Inferior parietal cortex (tissue), 1 donor: ENCODE data around the gene FFAR1.

ENCODE experiments used
- DNase-seq: peaks from one replicate; pipeline ENCODE4 v3.0.0-alpha.2; 2016; ENCODE audit errors: extremely low spot score

FFAR1 gene

GRCh38 chr19:35314858-35315470 lies 32.7 kb upstream of the FFAR1 start:
- DNase-seq, result no peak

DNA sequence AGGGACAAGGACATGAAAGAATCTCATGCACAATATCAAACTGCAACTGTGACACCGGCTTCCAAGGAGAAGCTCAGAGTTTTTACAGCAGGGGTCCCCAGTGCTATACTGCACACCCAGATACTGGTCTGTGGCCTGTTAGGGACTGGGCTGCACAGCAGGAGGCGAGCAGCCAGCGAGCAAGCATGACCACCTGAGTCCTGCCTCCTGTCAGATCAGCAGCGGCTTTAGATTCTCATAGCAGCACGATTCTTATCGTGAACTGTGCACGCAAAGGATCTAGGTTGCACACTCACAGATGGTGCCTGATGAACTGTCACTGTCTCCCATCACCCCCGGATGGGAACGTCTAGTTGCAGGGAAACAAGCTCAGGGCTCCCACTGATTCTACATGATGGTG lies 31.8 kb upstream of the FFAR1 start:
- DNase-seq, result no peak

- DNase-seq, result no peak
Measured at GRCh38 chr19:35316560-35316959, 31.1 kb upstream of the FFAR1 start.

GRCh38 chr19:35317464-35318043 lies 30.1 kb upstream of the FFAR1 start:
- no peak for DNase-seq

- peak; percentile 54 for DNase-seq
Measured at GRCh38 chr19:35318679-35319448, 28.8 kb upstream of the FFAR1 start.

DNA sequence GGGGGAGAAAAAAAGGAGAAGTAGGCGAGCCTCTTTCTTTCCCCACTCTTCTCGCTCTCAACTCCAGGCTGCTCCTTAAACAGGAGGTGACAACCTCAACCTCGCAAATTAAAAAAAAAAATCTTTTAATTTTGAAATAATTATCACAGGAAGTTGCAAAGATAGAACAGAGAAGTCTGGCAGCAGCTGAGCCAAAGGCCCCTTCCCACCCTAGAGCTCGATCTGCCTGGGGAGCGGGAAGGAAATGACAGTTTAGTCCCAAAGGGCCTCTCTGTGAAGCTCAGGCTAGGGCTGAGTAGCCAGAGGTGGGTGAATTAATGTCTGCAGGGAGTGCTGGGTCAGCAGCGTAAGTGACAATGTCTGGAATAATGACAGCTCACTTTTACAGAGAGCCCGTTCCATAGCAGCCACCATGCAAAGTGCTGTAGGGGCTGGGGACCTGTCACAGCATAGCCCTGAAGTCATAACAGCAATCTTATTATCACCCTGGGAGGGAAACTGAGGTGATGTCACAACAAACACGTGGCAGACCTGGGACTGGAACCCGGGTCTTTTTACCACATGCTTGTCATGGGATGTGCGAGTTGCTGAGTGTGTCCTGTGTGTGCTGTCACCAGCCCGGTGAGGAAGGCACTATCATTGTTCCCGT lies 27.5 kb upstream of the FFAR1 start:
- DNase-seq, result no peak

DNA sequence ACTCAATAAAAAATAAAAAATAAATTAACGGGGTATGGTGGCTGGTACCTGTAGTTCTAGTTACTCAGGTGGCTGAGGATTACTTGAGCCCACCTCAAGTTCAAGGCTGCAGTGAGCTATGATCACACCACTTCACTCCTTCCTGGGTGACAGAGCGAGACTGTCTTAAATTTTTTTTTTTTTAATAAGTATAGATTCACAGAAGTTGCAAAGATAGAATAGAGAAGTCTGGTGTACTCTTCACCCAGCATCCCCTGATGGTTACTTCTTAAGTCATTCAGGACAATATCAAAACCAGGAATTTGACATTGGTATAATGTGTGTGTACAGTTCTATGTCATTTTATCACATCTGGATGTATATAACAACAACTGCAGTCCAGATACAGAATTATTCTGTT lies 26.4 kb upstream of the FFAR1 start:
- DNase-seq, result no peak

DNA sequence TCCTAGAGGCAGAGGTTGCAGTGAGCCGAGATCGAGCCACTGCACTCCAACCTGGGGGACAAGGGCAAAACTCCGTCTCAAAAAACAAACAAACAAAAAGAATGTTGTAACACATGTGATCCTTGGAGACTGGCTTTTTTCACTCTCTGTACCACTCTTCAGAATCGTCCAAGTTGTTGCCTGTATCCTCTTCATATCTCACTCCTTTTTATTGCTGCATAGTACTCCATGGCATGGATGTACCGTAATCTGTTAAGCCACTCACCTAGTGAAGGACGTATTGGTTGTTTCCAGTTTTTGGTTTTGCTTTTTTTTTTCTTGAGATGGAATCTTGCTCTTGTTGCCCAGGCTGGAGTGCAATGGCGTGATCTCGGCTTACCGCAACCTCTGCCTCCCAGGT lies 25.7 kb upstream of the FFAR1 start:
- no peak for DNase-seq

GRCh38 chr19:35327642-35328041 lies 20.1 kb upstream of the FFAR1 start:
- no peak for DNase-seq

GRCh38 chr19:35328851-35329285 lies 18.8 kb upstream of the FFAR1 start, which contains the start of gene CD22:
CD22 (plus strand) TSS chr19:35329187; CDS start chr19:35332041, 2,854 bp downstream.
- DNase-seq, result no peak

DNA sequence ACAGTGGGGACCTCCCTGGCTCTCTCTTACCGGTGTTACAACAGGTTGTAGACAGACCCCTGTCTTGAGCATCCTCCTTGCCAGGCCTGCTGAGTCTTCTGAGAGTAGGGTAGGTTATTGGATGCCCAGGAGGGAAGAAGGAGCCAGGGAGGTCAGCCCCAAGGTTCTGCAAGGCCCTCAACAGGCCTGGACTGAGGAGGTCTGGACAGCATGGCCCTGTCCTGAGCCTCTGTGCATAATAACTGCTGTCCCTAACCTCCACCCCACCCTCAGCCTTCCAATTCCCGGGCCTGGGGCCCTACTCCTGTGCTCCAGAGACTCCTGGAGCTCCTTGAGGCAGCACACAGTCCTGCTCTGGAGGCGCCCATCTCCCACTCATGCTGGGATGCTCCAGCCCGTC lies 18.4 kb upstream of the FFAR1 start:
- no peak for DNase-seq

GRCh38 chr19:35330475-35330874 lies 17.2 kb upstream of the FFAR1 start:
- no peak for DNase-seq

GRCh38 chr19:35331551-35332214 lies 16.0 kb upstream of the FFAR1 start:
- DNase-seq, result no peak

DNA sequence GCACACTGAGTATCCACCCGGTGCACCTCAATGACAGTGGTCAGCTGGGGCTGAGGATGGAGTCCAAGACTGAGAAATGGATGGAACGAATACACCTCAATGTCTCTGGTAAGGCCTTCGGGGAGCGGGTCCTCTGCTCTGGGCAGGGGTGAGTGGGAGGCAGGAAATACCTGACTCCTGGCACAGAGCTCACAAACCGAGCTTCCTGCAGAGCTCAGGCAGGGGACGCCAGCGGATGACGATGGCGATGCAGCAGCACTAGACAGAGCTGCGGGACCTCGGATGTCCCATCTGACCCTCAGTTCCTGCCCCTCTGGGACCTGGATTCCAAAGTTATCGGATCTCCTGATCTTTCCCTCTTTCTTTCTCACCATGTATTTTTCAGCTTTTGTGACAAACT lies 14.9 kb upstream of the FFAR1 start:
- no peak for DNase-seq

DNA sequence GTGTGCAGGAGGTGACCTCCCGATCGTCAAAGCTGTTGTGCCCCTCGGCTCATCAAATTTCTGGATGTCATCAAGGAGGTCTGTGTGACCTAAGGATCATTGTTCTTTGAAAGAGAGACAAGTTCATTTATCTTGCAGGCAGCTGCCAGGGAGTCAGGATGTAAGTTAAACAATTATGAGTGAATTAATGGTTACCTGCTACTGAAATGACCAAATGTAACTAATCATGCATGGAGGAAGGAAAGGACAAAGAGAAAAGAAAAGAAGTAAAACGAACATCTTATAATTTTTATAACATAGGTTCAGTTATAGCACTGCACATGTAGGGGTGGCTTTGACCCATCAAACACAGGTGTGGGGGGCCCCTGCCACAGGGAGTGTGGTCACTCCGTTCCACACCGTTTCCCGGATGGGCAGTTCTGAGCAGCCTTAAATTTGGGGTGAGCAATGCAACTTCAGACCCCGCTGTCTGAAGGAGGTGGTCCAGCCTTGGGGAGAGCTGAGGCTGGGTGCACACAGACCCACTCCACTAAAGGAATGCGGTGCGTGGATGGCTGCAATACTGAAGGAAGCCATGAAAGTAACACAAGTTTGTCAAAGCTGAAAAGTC lies 13.5 kb upstream of the FFAR1 start:
- DNase-seq, result no peak

DNA sequence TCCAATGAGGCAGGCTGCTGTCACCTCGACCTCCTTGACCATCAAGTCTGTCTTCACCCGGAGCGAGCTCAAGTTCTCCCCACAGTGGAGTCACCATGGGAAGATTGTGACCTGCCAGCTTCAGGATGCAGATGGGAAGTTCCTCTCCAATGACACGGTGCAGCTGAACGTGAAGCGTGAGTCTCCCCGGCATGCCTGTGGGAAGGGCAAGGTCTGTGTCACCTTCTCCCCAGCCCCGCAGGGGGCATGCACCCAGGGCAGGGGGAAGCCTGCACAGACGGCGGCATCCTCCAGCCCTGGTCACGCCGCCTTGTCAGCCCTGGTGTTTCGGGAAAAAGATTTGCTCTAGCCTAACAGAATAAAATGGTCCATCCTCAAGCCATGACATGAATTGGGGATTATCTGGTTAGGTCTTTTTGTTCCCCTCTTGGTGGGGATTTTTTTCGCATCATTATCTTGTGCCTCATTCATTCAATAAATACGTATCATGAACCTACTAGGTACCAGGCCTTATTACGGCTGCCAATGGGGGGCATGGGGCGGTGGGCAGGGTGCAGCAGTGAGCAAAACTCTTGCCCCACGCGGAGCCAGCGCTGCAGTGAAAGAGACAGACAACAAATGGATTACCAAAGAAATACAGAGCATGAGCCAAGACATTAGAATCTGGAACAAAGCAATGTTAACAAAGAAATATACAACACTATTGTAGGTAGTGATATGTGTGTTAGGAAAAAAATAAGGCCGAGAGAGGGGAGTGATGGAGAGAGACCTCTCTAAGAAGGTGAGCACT lies 11.3 kb upstream of the FFAR1 start:
- DNase-seq, result no peak

- no peak for DNase-seq
Measured at GRCh38 chr19:35337097-35337983, 10.4 kb upstream of the FFAR1 start.

- DNase-seq, result no peak
Measured at GRCh38 chr19:35337984-35338296, 9.8 kb upstream of the FFAR1 start.

- no peak for DNase-seq
Measured at GRCh38 chr19:35340431-35340830, 7.3 kb upstream of the FFAR1 start.

GRCh38 chr19:35341006-35341405 lies 6.7 kb upstream of the FFAR1 start:
- no peak for DNase-seq
